Left kidney (tissue), 2 donors: ENCODE results near the gene IL15RA. TPM values are rescaled to one million over a fixed set of nuclear protein-coding genes. Genes with fewer than 3 reads are reported as not detected.
A peak's percentile ranks its signal among the peaks of the same experiment; 100 is the strongest.
"Not testable (repeated sequence)": the region's sequence is repeated elsewhere in the genome, so short reads cannot be mapped to it uniquely, and the experiment has no call there.

Source experiments
- DNase-seq: peaks from one replicate; pipeline ENCODE4 v3.0.0-alpha.2; 2013
- polyA plus RNA-seq: library from polyadenylated mRNA; unstranded; fragments of 120-200 nt; gene quantifications from one replicate; pipeline ENCODE4 v1.2.1, GENCODE V29; 2013; ENCODE audit not compliant: insufficient read length

Gene IL15RA
- polyA plus RNA-seq, 1 donor: 1.8 TPM

DNA sequence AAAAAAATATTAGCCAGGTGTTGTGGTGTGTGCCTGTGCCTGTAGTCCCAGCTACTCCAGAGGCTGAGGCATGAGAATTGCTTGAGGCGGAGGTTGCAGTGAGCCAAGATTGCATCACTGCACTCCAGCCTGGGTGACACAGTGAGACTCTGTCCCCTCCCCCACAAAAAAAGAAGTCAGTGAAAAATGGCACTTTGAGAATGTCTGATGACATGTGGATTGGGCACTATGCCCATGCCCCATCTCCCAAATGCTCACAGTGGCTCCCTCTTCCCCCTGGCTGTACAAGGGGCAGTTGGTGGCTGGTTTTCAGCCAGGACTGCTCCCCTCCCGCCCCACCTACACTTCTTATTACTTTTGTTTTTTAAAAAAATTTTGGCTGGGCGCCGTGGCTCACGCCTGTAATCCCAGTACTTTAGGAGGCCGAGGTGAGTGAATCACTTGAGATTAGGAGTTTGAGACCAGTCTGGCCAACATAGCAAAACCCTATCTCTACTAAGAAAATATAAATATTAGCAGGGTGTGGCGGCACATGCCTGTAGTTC lies 26.1 kb downstream of the IL15RA start:
- DNase-seq: no peak

DNA sequence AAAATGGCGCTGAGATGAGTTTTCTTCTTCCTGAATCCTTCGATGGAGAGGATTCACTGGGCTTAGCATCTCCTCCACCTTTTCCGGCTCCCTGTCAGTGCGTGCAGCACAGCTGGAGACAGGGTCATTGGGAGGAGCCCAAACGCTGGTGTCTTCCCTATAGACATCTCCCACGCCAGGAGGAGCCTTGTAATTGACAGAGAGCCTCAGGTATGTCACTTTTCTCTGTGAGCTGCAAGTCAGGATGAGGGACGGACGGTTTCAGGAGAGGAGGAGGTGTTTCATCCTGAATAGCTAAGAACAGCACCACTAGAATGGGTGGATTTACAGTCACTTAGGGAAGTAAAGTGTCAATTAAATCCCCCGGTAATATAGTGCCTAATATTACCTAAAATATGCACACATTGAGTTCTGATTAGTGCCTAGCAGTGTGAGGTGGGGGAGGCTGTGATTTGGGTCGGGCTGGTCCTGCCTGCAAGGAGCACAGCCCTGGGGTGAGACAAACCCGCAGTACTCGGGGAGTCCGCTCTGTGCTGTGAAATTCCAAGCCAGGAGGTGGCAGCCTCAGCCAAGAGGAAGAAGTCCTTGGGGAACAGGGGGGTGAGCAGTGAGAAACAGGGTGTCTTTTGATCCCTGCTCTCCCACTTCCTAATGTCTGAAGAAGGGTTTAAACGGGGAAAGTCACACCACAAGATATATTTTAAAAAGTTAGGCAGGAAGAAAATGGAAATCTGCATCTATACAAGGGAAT lies 28.2 kb downstream of the IL15RA start:
- peak; percentile 53 for DNase-seq

DNA sequence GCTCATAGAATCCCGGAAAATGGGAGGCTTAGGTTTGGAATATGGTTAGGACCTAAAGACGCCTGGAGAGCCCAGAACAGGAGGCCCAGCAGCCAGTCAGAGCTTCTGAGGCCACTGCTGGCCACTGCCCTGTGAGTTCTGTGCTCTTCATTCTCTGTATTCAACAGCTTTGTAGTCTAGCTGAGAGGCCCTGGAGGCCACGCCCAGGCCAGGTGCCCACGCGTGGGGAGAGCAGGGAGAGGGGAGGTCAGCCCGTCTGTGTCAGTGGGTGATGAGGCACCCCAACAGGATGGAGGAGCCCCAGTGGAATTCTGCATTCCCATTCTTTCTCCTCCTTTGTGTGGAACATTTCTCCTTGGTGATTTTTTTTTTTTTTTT lies 29.1 kb downstream of the IL15RA start:
- DNase-seq: no peak

DNA sequence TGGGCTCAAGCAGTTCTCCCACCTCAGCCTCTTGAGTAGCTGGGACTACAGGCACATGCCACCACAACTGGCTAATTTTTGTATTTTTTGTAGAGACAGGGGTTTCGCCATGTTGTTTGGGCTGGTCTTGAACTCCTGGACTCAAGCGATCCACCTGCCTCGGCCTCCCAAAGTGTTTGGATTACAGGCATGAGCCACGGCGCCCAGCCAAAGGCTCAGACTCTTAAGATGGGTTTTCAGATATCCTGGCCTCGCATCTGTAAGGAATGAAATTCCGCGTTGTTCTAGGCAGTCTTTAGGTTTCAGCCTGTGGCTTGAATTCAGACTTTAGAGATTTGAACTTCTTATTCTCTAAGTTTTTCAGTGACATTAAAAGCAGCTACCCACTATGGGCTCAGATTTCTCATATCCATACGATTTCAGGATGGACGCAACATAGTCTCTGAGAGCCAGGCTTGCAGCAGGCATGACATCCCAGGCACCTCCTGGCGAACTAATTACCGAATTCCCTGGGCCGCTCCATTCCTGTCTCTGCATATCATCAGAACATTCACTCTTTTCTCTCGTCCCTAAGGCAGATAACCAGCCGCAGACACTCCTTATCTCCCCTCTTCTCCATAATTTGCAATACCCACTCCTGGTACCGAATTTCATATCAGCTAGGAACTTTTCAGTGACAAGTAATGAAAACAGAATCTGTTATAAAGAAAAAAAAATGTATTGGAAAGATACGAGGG lies 29.7 kb downstream of the IL15RA start:
- DNase-seq: no peak

DNA sequence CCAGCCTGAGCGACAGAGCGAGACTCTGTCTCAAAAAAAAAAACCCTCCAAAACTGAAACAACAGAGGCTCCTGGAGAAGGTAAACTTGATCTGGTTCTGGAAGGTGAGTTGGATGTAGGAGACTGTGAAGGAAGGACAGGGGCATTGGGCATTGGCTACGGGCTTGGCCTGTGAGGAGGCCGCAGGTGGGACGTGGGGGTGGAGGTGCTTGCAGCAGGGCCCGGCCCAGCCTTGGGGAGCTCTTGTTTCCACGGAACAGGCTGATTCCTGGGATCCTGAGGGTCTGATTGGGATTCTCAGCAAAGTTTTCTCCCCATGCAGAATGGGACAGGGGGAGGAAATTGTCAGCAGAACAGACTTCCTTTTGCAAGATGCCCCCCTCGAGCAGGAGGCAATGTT lies 30.6 kb downstream of the IL15RA start:
- DNase-seq: no peak

DNA sequence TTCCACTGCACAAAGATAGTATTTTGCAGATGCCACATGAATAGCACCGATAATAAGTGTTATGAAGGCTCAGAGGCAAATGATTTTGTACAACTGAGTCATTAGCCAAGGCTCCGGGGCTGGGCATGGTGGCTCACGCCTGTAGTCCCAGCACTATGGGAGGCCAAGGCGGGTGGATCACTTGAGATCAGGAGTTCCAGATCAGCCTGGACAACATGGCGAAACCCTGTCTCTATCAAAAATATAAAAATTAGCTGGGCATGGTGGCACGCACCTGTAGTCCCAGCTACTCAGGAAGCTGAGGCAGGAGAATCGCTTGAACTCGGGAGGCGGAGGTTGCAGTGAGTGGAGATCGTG lies 30.9 kb downstream of the IL15RA start:
- DNase-seq: not testable (repeated sequence)

DNA sequence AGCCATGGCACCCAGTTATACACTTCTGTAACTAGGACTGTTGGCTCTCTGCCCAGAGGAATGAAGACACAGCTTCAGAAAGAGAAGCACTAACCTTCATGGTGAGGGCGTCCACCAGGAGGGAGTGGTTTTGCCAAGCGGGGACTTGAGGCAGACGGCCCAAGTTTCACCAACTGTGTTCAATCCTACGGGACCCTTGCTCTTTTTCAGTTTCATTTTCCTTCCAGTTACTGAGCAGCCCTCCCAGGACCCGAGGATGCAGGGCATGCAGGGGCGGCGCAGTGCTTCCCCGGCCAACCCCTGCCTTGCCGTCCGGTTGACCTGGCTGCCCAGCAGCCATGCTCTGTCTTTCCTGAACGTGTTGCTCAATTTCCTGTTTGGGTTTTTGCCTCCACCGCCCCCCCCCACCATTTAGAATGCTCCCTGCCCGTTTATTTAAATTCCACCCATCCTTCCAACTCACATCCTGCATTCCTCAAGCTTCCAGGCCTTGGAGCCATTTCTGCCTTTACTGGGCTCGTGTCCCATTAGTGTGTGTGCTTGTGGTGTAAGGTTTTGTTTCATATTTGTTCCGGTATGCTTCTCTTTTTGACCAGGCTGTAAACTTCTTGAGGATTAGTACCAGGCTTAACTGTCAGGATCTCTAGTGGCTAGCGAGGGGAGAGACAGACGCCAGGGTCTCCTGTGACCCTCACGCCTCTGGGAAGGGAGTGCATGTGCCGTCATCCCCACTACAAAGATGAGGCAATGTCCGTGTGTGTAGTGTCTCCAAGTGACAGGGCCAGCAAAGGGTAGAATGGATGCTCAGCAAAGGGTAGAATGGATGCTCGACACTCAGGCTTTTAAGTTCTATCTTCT lies 31.6 kb downstream of the IL15RA start:
- peak; percentile 25 for DNase-seq

DNA sequence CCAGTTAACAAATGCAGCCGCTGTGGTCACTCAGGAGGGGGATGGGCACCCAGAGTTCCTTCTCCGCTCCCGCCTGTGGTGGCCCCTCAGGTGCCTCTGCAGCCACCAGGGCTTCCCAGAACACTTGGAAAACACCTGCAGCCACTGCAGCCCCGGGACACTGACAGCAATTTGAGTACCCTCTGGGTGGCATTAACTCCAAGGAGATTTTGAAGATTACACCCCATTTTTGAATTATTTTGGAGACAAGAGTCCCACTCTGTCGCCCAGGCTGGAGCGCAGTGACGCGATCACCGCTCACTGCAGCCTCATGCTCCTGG lies 32.2 kb downstream of the IL15RA start:
- DNase-seq: no peak

DNA sequence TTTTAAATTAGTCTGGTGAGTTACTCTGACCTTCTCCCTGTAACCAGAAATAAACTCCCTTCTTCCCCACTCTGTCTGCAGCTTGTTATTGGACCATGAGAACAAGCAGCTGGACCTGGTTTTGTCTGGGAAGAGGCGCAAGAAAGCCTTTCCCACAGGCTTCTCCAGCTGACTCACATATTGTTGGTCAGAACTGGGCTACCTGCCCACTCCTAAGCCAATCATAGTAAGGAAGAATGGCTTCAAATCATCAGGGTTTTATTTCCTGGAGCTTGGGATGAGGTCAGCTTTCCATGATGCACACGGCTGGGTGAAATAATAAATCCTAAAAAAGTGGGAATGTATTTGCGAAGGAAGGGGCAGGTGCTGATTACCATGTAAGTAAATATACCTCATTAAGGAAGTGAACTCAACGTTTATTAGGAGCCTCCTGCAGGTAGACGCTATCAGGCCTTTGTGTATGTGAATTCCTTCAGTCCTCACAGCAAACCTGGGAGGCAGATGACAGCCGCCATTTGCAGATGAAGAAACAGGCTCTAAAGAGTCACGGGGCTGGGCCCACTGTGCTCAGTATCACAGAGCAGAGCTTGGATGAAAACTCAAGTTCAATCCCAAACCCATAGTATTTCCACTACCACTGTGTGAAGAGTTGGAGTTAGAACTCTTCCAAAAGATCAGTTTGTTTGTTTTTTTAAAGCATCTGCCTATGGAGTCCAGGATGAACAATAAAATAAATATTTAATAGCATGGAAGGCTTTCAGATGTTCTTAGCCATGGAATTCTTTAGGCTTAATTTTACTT lies 32.8 kb downstream of the IL15RA start:
- peak; percentile 83 for DNase-seq

DNA sequence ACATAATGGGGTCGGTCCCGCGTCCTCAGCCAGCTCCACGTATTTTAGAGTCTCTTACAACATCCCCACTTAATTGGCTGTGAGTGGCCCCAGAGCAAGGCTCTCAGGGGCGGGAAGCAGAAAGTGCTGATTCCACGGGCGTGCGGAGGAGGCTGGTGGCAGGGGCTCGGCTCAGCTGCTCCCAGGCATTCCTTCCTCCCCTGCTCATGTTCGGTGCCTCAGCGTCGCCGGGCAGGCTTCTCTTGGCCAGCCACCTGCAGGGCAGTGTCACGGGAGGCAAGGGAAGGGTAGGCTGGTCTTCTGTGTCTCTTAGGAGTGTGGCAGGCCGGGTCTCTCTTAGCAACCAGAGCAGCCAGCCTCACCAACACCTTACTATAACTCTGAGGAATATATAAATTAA lies 33.8 kb downstream of the IL15RA start:
- peak; percentile 37 for DNase-seq

DNA sequence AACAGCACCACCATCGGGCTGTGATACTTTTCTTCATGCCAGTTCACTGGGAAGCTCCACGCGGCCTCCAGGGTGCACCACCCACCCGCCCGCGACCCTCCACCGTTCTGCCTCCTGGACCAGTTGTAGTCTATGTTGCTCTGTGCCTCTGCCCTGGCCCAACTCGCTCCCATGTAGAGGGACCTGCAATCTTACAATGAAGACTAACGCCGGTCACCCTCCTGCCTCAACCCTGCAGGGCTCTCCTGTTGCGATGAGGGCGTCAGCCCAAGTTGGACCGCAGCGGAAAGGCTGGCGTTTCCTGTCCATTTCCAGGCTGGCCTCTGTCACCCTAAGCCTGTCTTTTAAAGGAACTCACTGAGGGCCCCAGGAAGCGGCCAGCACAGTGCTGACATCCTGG lies 34.9 kb downstream of the IL15RA start:
- DNase-seq: no peak

DNA sequence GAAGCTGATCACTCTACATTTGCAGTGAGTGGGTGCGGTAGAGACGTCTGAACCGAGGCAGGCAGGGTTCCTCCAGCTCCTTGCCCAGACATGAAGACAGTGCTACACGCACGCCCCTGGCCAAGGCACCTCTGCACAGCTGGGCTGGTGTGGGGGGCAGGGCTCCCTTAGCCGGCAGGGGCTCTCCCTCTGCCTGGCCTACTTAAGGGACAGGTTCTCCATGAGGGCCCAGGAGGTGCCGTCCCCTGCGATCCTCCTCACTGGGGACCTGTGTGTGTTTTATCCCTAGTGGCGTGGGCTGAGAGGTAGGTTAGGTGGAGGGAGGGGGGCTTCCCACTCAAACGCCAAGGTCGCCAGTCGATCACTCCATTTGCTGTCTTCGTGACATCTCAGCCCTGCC lies 35.3 kb downstream of the IL15RA start:
- no peak for DNase-seq

DNA sequence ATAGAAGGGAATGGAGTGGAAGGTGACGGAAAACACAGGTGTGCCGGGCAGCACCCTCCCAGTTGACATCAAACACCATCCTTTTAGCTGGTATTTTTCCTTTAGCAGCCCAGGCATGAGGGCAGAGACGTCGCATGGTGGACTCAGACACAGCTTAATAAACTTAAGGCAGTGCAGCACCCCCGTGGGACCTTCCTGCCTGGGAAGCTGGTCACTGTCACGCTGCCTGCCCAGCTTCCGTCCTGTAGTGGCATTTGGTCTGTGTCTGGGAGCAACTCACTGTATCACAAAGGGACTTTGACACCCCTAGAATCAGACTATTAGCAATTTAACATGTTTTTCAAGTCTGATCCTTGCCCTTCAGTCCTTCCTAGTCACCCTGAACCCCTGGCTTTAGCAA lies 35.8 kb downstream of the IL15RA start:
- no peak for DNase-seq

DNA sequence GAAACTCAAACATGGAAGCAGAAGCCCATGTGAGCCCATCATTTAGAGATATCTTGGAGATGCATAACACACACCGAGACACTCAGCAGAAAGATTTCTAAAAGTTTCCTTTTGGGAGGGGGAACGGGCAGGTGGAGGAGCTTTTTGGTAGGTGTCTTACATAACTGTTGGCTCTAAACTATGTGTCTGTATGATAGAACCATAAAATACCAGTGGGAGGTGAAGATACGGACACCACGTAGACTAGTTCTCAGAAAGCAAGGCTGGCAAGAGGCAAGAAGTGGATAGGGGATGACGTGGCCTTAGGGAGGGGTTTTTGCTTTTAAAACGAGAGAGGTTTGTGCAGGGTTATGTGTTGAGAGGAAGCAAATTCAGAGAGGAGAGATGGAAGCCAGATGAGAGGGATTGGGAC lies 36.5 kb downstream of the IL15RA start:
- no peak for DNase-seq

DNA sequence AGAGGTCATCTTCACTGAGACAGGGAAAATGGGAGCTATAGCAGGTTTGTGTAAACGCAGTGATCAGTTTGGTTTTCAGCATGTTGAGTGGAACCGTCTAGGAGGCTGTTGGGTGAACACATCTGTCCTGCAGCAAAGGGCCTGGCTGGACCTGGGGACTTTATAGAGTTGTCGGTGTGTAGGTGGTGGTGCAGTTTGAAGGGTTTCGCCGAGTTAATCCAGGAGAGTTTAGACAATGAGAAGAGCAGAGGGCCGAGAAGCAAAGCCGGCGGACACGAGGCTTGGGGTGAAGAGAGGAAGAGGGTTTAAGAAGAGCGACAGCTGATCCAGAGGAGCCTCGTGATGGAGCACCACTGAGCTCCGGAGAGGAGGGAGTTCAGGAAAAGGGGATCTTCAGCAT lies 39.1 kb downstream of the IL15RA start:
- no peak for DNase-seq

DNA sequence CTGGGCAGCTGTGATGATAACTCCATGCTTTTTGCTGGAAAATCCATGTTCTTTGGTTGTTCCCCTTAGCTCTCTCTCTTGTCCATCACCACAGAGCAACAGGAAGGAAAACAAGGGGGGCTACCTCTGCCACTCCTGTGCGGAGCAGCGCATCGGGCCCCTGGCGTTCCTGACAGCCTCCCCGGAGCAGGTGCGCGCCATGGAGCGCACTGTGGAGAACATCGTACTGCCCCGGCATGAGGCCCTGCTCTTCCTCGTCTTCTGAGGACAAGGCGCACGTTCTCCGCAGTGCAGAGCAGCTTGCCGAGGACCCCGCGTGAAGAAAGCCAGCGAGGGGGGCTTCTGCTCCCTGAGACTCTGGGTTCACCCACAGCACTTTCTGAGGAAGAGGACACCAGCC lies 40.3 kb downstream of the IL15RA start:
- DNase-seq: no peak

DNA sequence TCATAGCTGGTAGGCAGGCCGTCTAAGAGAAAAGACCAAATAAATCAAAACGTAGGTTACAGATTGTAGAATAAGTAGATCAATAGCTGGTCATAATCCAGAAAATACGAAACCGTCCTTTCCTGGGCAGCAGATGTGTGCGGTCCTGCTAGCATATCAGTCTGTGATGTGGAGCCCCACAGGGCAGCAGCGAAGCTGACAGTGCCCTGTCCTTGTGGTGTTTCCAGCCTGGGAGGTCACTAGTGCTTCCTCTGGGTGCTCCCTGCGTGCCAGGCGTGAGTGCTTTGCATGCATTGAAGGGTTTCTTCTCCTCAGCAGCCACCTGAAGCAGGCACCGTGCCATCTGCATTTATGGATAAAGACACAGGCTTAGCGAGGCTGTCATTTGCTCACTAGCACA lies 41.7 kb downstream of the IL15RA start:
- no peak for DNase-seq

DNA sequence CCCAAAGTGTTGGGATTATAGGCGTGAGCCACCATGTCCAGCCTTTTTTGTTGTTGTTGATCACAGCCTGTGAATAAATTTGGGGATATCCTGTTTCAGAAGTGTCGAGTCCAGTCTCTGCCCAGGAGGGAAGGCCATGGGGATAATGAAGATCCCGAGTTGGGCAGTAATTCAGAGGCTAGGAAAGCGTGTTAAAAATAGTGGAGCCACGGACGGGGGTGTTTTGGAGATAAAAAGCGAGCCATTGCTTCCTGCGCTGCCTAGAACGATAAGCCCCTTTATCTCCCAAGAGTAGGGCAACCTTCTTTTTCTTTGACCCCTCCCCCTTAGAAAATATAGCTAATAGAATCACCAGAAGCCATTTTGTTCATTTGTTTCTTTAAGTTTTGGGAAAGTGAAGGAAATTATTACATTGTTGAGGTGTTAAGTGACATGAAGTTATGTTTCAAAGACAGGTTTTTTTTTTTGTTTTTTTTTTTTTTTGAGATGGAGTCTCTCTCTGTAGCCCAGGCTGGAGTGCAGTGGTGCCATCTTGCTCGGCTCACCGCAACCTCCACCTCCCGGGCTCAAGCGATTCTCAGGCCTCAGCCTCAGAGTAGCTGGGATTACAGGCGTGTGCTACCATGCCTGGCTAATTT lies 43.3 kb downstream of the IL15RA start:
- DNase-seq: no peak

DNA sequence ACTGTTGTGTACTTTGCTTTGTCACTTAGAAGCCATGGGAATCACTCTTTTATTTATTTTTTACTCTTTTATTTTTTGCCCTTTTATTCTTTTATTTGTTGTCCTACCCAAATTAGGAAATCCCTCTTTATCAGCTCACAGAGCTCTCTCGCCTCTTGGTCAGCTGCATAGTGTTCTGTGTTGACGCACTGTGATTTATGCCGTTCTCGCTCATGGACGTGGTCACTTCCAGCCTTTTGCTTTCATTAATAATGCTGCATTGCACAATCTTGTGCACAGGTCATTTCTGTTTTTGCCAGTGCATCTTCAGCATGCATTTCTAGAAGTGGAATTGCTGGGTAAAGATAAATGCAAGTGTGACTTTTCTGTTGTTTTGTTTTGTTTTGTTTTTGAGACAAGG lies 45.0 kb downstream of the IL15RA start:
- no peak for DNase-seq

DNA sequence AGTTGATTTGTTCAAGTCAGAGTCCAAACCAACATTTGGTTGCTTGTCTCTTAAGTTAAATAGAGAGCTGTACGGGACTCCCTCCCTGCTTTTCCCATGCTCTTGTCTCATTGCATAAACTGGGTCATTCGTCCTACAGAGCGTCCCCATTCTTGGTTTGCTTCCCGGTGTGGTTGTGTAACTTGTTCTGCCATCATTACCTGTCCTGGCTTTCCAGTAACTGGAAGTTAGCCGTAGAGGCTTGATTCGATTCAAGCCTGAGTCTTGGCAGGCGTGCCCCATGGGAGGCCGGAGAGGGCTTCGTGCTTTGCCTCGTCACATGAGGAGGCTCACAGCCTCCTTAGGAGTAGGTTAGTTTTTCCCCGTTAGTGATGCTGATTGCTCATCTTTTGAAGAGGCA lies 47.1 kb downstream of the IL15RA start:
- DNase-seq: no peak

DNA sequence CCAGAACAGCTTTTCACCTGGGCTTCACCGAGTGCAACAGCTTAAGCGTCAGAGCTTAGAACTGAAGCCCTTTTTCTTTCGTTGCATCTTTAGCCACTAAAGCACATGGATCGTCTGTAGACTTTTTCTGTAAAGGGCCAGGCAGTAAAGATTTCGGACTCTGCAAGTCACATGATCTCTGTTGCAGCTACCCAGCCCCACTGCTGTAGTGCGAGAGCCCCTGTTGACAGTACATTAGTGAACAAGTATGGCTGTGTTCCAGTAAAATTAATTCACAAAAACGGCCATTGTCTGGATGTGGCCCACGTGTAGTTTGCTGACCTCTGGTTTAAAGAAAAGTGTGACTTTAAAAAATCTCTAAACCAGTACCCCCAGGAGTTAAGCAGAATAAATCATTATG lies 47.9 kb downstream of the IL15RA start:
- DNase-seq: no peak

DNA sequence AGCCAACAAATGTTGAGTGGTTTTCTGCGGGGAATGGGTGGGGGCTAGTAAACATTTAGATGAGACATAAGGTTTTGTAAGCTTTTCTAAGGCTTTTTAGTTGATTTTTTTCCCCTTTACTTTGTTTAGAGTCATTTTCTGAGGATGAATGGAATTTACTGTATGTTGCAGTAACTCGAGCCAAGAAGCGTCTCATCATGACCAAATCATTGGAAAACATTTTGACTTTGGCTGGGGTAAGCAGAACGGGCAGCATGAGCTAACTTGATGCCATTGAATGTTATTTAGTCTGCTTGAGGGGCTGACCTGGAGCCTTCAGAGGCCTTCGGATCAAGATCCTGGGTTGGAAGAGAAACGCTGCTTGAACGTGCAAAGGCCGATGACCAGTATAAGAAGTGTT lies 50.0 kb downstream of the IL15RA start:
- no peak for DNase-seq
